GM12874 (cell line): Measurements from ENCODE around the gene CLDN16.

Experiments
- CTCF ChIP-seq: IDR thresholded peaks from 2 replicates; pipeline ENCODE4 v1.5.1; 2011; ENCODE audit warnings: low read depth, mild to moderate bottlenecking, control low read depth, low read length, moderate library complexity; ENCODE audit not compliant: insufficient read depth

CLDN16 gene

GRCh38 chr3:190424478-190425439 lies 36.8 kb downstream of the CLDN16 start:
- peak; percentile 41; the same call in 1 of the 2 replicates for TF ChIP-seq CTCF

- no peak for TF ChIP-seq CTCF
Observed at GRCh38 chr3:190425833-190426232, 37.9 kb downstream of the CLDN16 start.

GRCh38 chr3:190426806-190427507 lies 39.0 kb downstream of the CLDN16 start:
- TF ChIP-seq CTCF = no peak

- no peak for TF ChIP-seq CTCF
Observed at GRCh38 chr3:190429681-190430080, 41.7 kb downstream of the CLDN16 start.

- TF ChIP-seq CTCF = no peak
Observed at GRCh38 chr3:190430906-190431305, 42.9 kb downstream of the CLDN16 start.

- no peak for TF ChIP-seq CTCF
Observed at GRCh38 chr3:190432216-190432615, 44.3 kb downstream of the CLDN16 start.

GRCh38 chr3:190433626-190434025 lies 45.7 kb downstream of the CLDN16 start:
- no peak for TF ChIP-seq CTCF
